ENCODE results near the gene ZNF775.

DNA sequence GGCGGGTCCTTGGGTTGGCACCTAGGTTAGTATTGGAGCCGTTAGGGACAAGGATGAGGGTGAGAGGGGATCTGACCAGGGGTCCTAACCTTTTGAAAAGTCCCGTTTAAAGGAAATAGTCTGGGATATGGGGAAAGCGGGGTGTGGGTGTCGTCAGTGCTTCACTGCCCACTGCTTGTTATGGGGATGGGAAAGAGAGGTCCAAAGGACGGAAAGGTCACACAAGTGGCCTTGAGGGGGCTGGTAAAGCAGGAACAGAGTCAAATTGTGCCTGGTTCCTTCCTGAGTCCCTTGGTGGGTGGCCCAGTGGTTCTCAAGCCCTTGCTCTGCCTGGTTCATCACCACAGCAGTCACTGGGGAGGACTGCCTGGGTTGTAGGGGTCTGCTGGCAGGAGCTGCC, 2.6 kb upstream of the ZNF775 start:
- no peak for TF ChIP-seq POLR2AphosphoS5 (IDR thresholded peaks at IDR 0.05; ENCODE audit: low read depth, low read length)
- no peak for TF ChIP-seq POLR2A (IDR thresholded peaks at IDR 0.05; ENCODE audit: low read depth, low read length)

Data from GM12891 (cell line).